NCI-H2107 treated with DMSO at 0.1 percent for 48 hours (cell line): ENCODE measurements around the gene CDH22.

Source experiments
- DNase-seq: peaks from one replicate; lab custom pipeline; 2025; ENCODE audit not compliant: unreplicated experiment; lab: John Stamatoyannopoulos, UW

Gene CDH22

GRCh38 chr20:46174469-46175126, 133.7 kb downstream of the CDH22 start:
- DNase-seq, result no peak

- no peak for DNase-seq
Observed at GRCh38 chr20:46173652-46174468, 134.4 kb downstream of the CDH22 start.

GRCh38 chr20:46172961-46173536, 135.2 kb downstream of the CDH22 start:
- DNase-seq, result no peak

- no peak for DNase-seq
Observed at GRCh38 chr20:46172455-46172854, 135.8 kb downstream of the CDH22 start.

- DNase-seq, result no peak
Observed at GRCh38 chr20:46171909-46172308, 136.4 kb downstream of the CDH22 start.

GRCh38 chr20:46171476-46171875, 136.8 kb downstream of the CDH22 start:
- DNase-seq, result no peak

GRCh38 chr20:46169245-46170171, 138.8 kb downstream of the CDH22 start:
- DNase-seq, result no peak

- DNase-seq, result no peak
Observed at GRCh38 chr20:46168438-46168837, 139.9 kb downstream of the CDH22 start.

GRCh38 chr20:46167080-46167479, 141.2 kb downstream of the CDH22 start:
- DNase-seq, result no peak

GRCh38 chr20:46164254-46164653, 144.0 kb downstream of the CDH22 start:
- DNase-seq, result no peak

GRCh38 chr20:46161921-46162320, 146.4 kb downstream of the CDH22 start:
- DNase-seq, result no peak

GRCh38 chr20:46160661-46161060, 147.6 kb downstream of the CDH22 start:
- no peak for DNase-seq

- DNase-seq, result no peak
Observed at GRCh38 chr20:46159101-46159897, 149.0 kb downstream of the CDH22 start.

- no peak for DNase-seq
Observed at GRCh38 chr20:46158476-46158987, 149.8 kb downstream of the CDH22 start.

GRCh38 chr20:46157625-46158024, 150.7 kb downstream of the CDH22 start:
- DNase-seq, result no peak

- DNase-seq, result no peak
Observed at GRCh38 chr20:46157076-46157592, 151.2 kb downstream of the CDH22 start.

- no peak for DNase-seq
Observed at GRCh38 chr20:46156065-46156464, 152.2 kb downstream of the CDH22 start.

GRCh38 chr20:46154796-46155195, 153.5 kb downstream of the CDH22 start:
- DNase-seq, result no peak

GRCh38 chr20:46154305-46154704, 154.0 kb downstream of the CDH22 start:
- DNase-seq, result no peak
